Measurements from ENCODE around the gene MRPS5. TPM values are rescaled to one million over a fixed set of nuclear protein-coding genes. Genes with fewer than 3 reads are reported as not detected.

The MRPS5 gene
- total and polyA plus RNA-seq, 4 experiments from 2014 or later = 43.4 to 70.6 (median 58.5) TPM

GRCh38 chr2:95058466-95058988 lies 63.1 kb downstream of the MRPS5 start:
- H3K4me3 Mint-ChIP-seq = no peak overlapping the region
- H3K27ac ChIP-seq (ENCODE audit: low read depth, low read length) = no peak overlapping the region
- H3K9me3 ChIP-seq (ENCODE audit: control insufficient read depth in 1 of 2, low read length in 2 of 2) = no peaks in the 10 kb centered on the region
- H3K27me3 Mint-ChIP-seq = no peaks in the 10 kb centered on the region
- no peaks in the 10 kb centered on the region for H3K36me3 ChIP-seq (ENCODE audit: insufficient read depth, low read length)
- ChIA-PET POLR2A (ENCODE audit: partially characterized antibody) (interaction anchor here (17.6 kb wide), 1 partner anchor 18 kb away, joined by 225 read pairs; no protein-coding TSS in a partner anchor), CTCF (ENCODE audit: partially characterized antibody) (interaction anchor here (1.0 to 8.2 kb wide), 3 partner anchors 18 to 35 kb away, joined by 5 to 61 read pairs (median 8); no protein-coding TSS in a partner anchor)
- peaks cover 61% of the 10 kb centered on the region for H3K4me1 ChIP-seq (ENCODE audit: insufficient read depth, low read length)
- no peaks in the 10 kb centered on the region for H3K9me3 Mint-ChIP-seq
- H3K27ac Mint-ChIP-seq = peak overlapping the region in 4 of 7 donors; percentile 9 to 61 (median 40)
- peaks cover 32 to 66% (median 51%) of the 10 kb centered on the region in 4 donors for H3K4me1 Mint-ChIP-seq
- H3K27me3 ChIP-seq (ENCODE audit: insufficient read depth, low read length) = no peaks in the 10 kb centered on the region
- no peak overlapping the region for H3K4me3 ChIP-seq (ENCODE audit: low read length in 2 of 2)
- peaks cover 6 to 9% of the 10 kb centered on the region in 2 donors for H3K36me3 Mint-ChIP-seq
- no peak for DNase-seq
- intact Hi-C loops (cut with micrococcal nuclease) = no loop called here

DNA sequence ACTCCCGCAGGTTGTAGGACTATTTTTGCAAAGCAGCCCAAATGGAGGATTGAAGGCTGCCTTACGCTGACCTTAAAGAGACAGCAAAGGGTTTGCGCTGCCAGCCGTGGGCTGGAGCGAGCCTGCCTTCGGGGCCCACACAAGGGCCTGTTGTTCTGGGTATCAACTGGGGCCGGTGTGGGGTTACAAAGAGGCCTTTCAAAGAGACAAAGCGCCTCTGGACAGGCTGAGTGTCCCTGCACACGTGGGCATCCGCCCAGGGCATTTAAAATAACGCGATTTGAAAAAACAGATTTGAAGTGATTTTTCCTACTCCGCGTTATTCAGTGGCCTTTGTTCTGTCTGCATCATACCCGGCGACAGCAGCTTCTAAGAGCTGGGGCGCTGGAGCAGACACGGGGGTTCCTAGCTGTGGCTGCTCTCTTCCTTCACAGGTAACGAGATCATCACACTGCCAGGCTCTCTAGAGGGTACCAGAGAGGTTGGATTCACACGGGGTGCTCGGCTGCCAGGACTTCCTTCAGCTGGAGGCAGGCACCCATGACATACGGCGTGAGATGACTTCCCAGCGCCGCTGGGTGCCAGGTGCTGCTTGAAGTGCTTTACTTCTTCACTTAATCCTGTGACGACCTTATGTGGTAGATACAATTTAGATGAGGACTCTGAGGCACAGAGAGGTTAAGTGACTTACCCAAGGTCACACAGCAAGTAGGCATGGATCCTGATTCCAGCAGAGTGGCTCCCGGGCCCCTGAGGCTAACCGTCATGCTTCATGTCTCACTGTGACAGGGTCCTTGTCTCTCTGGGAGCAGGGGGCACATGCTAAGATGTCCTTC lies 63.9 kb downstream of the MRPS5 start:
- H3K27ac Mint-ChIP-seq = peak overlapping the region in 1 of 7 donors; percentile 30
- H3K4me3 ChIP-seq (ENCODE audit: low read length in 2 of 2) = no peak overlapping the region
- no peak for DNase-seq
- H3K4me1 ChIP-seq (ENCODE audit: insufficient read depth, low read length) = peaks cover 57% of the 10 kb centered on the region
- H3K9me3 ChIP-seq (ENCODE audit: control insufficient read depth in 1 of 2, low read length in 2 of 2) = no peaks in the 10 kb centered on the region
- H3K36me3 Mint-ChIP-seq = peaks cover 10 to 15% of the 10 kb centered on the region in 2 donors
- H3K4me1 Mint-ChIP-seq = peaks cover 30 to 66% (median 46%) of the 10 kb centered on the region in 4 donors
- ChIA-PET POLR2A (ENCODE audit: partially characterized antibody) (interaction anchor here (17.6 kb wide), 1 partner anchor 19 kb away, joined by 225 read pairs; no protein-coding TSS in a partner anchor), CTCF (ENCODE audit: partially characterized antibody) (interaction anchor here (1.6 to 8.2 kb wide), 3 partner anchors 18 to 34 kb away, joined by 8 to 61 read pairs (median 17); no protein-coding TSS in a partner anchor)
- no peaks in the 10 kb centered on the region for H3K9me3 Mint-ChIP-seq
- H3K27me3 ChIP-seq (ENCODE audit: insufficient read depth, low read length) = no peaks in the 10 kb centered on the region
- H3K36me3 ChIP-seq (ENCODE audit: insufficient read depth, low read length) = no peaks in the 10 kb centered on the region
- no peak overlapping the region for H3K4me3 Mint-ChIP-seq
- intact Hi-C loops (cut with micrococcal nuclease) = no loop called here
- H3K27me3 Mint-ChIP-seq = no peaks in the 10 kb centered on the region
- no peak overlapping the region for H3K27ac ChIP-seq (ENCODE audit: low read depth, low read length)

DNA sequence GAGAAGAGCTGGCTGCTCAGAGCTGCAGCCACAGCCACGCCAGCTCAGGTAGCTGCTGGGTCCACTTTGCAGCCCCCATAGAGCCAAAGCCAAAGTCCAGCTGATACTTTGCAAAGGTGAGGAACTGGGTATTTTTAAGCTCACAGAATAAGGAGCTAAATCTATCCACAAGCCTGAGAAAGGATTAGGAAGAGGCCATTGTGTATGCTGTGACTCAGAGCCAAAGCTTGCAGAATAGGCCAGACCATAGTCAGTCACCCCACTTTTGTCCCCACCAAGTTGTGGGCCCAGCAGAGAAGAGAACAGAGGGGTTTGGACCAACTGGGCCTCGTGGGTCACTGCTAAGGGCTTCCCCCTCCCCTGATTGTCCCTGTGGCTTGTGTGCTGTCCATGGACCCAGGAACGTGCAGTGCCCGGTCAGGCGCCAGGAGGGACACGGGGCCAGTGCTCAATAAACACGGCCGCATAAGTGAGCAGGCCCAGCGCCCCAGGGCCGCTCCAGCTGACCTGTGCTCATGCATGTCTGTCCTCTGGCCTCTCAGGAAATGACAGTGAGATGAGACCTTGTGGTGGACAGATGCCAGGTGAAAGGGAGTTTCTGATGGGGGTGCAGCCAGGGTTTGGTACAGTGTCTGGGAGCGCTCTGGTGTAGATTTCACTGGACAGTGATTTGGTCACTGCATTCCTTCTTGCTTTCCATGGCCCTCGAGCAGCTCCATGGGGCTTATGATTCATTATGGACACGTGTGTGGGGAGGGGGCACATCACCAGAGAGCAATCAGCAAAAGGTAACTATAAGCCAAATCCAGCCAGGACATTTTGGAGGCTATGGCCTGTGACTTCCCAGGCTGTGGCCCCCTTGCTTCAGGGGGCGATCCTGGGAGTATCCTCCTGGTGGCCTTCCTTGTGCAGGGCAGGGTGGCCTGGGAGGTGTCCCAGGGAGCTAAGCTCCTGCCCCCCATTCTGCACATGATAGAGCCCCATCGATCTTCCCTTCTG lies 64.8 kb downstream of the MRPS5 start:
- Histone ChIP-seq H3K27ac (ENCODE audit: low read depth, low read length) (no peak overlapping the region), H3K4me3 (ENCODE audit: low read length in 2 of 2) (no peak overlapping the region), H3K36me3 (ENCODE audit: insufficient read depth, low read length) (peaks cover 5% of the 10 kb centered on the region), H3K4me1 (ENCODE audit: insufficient read depth, low read length) (peaks cover 51% of the 10 kb centered on the region), H3K27me3 (ENCODE audit: insufficient read depth, low read length) (no peaks in the 10 kb centered on the region), H3K9me3 (ENCODE audit: control insufficient read depth in 1 of 2, low read length in 2 of 2) (no peaks in the 10 kb centered on the region)
- intact Hi-C loops (cut with micrococcal nuclease) = no loop called here
- Mint-ChIP-seq H3K4me1 (peaks cover 23 to 56% (median 40%) of the 10 kb centered on the region in 4 donors), H3K27ac (peak overlapping the region in 5 of 7 donors; percentile 32 to 79 (median 66)), H3K4me3 (no peak overlapping the region), H3K36me3 (peaks cover 15 to 22% of the 10 kb centered on the region in 2 donors), H3K9me3 (no peaks in the 10 kb centered on the region), H3K27me3 (no peaks in the 10 kb centered on the region)
- ChIA-PET CTCF (ENCODE audit: partially characterized antibody) (interaction anchor here (0.7 to 8.2 kb wide), 4 partner anchors 17 to 33 kb away, joined by 4 to 65 read pairs (median 39); no protein-coding TSS in a partner anchor), POLR2A (ENCODE audit: partially characterized antibody) (interaction anchor here (5.6 to 17.6 kb wide), 2 partner anchors 20 to 32 kb away, joined by 61 to 225 read pairs; partner anchors contain the start of gene MAL)
- DNase-seq = no peak

GRCh38 chr2:95056044-95056443 lies 65.6 kb downstream of the MRPS5 start:
- CTCF ChIA-PET (ENCODE audit: partially characterized antibody) = interaction anchor here (0.7 to 8.2 kb wide), 4 partner anchors 18 to 33 kb away, joined by 4 to 65 read pairs (median 39); no protein-coding TSS in a partner anchor
- Mint-ChIP-seq H3K9me3 (no peaks in the 10 kb centered on the region), H3K4me1 (peaks cover 24 to 56% (median 39%) of the 10 kb centered on the region in 4 donors), H3K36me3 (peaks cover 23 to 29% of the 10 kb centered on the region in 2 donors), H3K27me3 (no peaks in the 10 kb centered on the region), H3K4me3 (peak overlapping the region in 1 of 8 donors; percentile 41), H3K27ac (peak overlapping the region in 6 of 7 donors; percentile 2 to 78 (median 59))
- Histone ChIP-seq H3K4me1 (ENCODE audit: insufficient read depth, low read length) (peaks cover 43% of the 10 kb centered on the region), H3K9me3 (ENCODE audit: control insufficient read depth in 1 of 2, low read length in 2 of 2) (no peaks in the 10 kb centered on the region), H3K36me3 (ENCODE audit: insufficient read depth, low read length) (peaks cover 12% of the 10 kb centered on the region), H3K27me3 (ENCODE audit: insufficient read depth, low read length) (no peaks in the 10 kb centered on the region), H3K4me3 (ENCODE audit: low read length in 2 of 2) (no peak overlapping the region), H3K27ac (ENCODE audit: low read depth, low read length) (no peak overlapping the region)
- DNase-seq = no peak
- POLR2A ChIA-PET (ENCODE audit: partially characterized antibody) = interaction anchor here (1.1 to 17.6 kb wide), 4 partner anchors 14 to 31 kb away, joined by 3 to 225 read pairs (median 32); partner anchors contain the start of gene MAL
- intact Hi-C loops (cut with micrococcal nuclease) = no loop called here

DNA sequence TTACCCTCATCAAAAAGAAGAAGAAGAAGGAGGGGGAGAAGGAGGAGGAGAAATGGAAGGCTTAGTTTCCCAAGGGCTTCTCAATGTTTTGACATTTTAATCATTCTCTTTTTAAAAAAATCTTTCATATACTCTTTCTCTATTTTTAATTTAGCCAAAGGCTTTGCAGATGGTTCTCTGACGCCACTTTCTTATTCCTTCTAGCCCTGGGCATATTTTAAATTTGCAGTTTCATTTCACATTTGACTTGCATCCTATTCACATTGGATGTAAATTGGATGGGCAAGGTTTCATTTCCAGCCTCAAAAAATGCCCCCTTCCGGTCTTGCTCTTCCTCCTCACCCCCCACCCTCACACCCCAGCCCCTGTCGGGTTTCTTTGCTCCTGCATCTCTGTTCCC lies 66.3 kb downstream of the MRPS5 start:
- CTCF ChIA-PET (ENCODE audit: partially characterized antibody) = interaction anchor here (2.9 to 8.2 kb wide), 7 partner anchors 8 to 60 kb away, joined by 8 to 65 read pairs (median 17); no protein-coding TSS in a partner anchor
- peaks cover 24 to 61% (median 41%) of the 10 kb centered on the region in 4 donors for H3K4me1 Mint-ChIP-seq
- H3K4me1 ChIP-seq (ENCODE audit: insufficient read depth, low read length) = peaks cover 42% of the 10 kb centered on the region

DNA sequence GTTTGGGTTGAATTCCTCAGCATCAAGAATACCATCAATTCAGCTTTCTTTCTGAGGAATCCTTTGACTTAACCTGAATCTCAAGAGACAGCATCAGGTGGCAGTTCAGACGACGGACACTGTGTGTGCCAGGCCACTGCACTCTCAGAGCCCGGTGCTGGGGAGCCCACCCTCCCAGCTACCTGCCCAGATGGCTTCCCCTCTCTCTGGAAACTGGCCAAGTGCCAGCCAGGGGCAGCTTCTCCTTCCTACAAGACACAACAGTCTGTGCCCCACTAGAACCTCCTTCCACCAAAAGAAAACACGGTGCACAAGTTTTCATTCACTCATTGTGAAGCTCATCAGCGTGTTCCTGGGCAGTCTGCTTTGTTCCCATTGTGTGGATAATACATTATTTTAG lies 67.6 kb downstream of the MRPS5 start:
- H3K27me3 ChIP-seq (ENCODE audit: insufficient read depth, low read length) = no peaks in the 10 kb centered on the region
- ChIA-PET POLR2A (ENCODE audit: partially characterized antibody) (interaction anchor here (1.2 to 17.6 kb wide), 6 partner anchors 9 to 29 kb away, joined by 3 to 225 read pairs (median 12); partner anchors contain the start of gene MAL), CTCF (ENCODE audit: partially characterized antibody) (interaction anchor here (1.5 to 8.2 kb wide), 9 partner anchors 9 to 61 kb away, joined by 6 to 65 read pairs (median 15); no protein-coding TSS in a partner anchor)
- H3K27ac Mint-ChIP-seq = peak overlapping the region; percentile 3 to 76 (median 66)
- peaks cover 36 to 43% of the 10 kb centered on the region in 2 donors for H3K36me3 Mint-ChIP-seq
- peaks cover 42% of the 10 kb centered on the region for H3K4me1 ChIP-seq (ENCODE audit: insufficient read depth, low read length)
- no peak overlapping the region for H3K27ac ChIP-seq (ENCODE audit: low read depth, low read length)
- peak overlapping the region in 1 of 8 donors; percentile 48 for H3K4me3 Mint-ChIP-seq
- H3K4me1 Mint-ChIP-seq = peaks cover 25 to 70% (median 45%) of the 10 kb centered on the region in 4 donors
- H3K36me3 ChIP-seq (ENCODE audit: insufficient read depth, low read length) = peaks cover 21% of the 10 kb centered on the region
- no peak overlapping the region for H3K4me3 ChIP-seq (ENCODE audit: low read length in 2 of 2)
- H3K9me3 Mint-ChIP-seq = no peaks in the 10 kb centered on the region
- no peak for DNase-seq
- no peaks in the 10 kb centered on the region for H3K27me3 Mint-ChIP-seq
- H3K9me3 ChIP-seq (ENCODE audit: control insufficient read depth in 1 of 2, low read length in 2 of 2) = no peaks in the 10 kb centered on the region
- intact Hi-C loops (cut with micrococcal nuclease) = loop anchor here (2.0 kb wide), 1 partner anchor 23 kb away; no protein-coding TSS in a partner anchor

More for the DNA sequence above, 66.3 kb downstream of the MRPS5 start:
- H3K27ac ChIP-seq (ENCODE audit: low read depth, low read length) = no peak overlapping the region
- H3K9me3 ChIP-seq (ENCODE audit: control insufficient read depth in 1 of 2, low read length in 2 of 2) = no peaks in the 10 kb centered on the region
- no peaks in the 10 kb centered on the region for H3K9me3 Mint-ChIP-seq
- H3K27me3 ChIP-seq (ENCODE audit: insufficient read depth, low read length) = no peaks in the 10 kb centered on the region
- H3K27me3 Mint-ChIP-seq = no peaks in the 10 kb centered on the region
- H3K4me3 Mint-ChIP-seq = peak overlapping the region in 3 of 8 donors; percentile 26 to 46 (median 44)
- no peak for DNase-seq
- peaks cover 16% of the 10 kb centered on the region for H3K36me3 ChIP-seq (ENCODE audit: insufficient read depth, low read length)
- intact Hi-C loops (cut with micrococcal nuclease) = loop anchor here (2.0 kb wide), 1 partner anchor 22 kb away; no protein-coding TSS in a partner anchor
- peak overlapping the region; percentile 3 to 76 (median 54) for H3K27ac Mint-ChIP-seq
- H3K36me3 Mint-ChIP-seq = peaks cover 28 to 34% of the 10 kb centered on the region in 2 donors
- H3K4me3 ChIP-seq (ENCODE audit: low read length in 2 of 2) = no peak overlapping the region
- POLR2A ChIA-PET (ENCODE audit: partially characterized antibody) = interaction anchor here (1.1 to 17.6 kb wide), 4 partner anchors 13 to 30 kb away, joined by 3 to 225 read pairs (median 32); partner anchors contain the start of gene MAL
